OCI-LY1 (cell line): ENCODE data around the gene BICDL1.

Source experiments
- H2AFZ ChIP-seq: fragments of 200-600 bp; sonication (generic), shearing (Covaris generic); 2 replicates; pipeline ENCODE4 v1.6.0; 2014; ENCODE audit warnings: antibody characterized with exemption, mild to moderate bottlenecking, low read length
- H3F3A ChIP-seq: fragments of 200-600 bp; sonication (generic), shearing (Covaris generic); 2 replicates; pipeline ENCODE4 v1.6.0; 2014; ENCODE audit warnings: mild to moderate bottlenecking, antibody characterized with exemption, low read length, moderate library complexity; ENCODE audit not compliant: insufficient read depth
- H3K27ac ChIP-seq: fragments of 200-600 bp; sonication (generic); 2 replicates; pipeline ENCODE4 v1.5.1; 2014; ENCODE audit warnings: low read length, mixed run types, mild to moderate bottlenecking, low read depth; ENCODE audit not compliant: poor library complexity, severe bottlenecking
- H3K27me3 ChIP-seq: fragments of 200-600 bp; sonication (generic); 2 replicates; pipeline ENCODE4 v1.6.0; 2014; ENCODE audit warnings: antibody characterized with exemption, mild to moderate bottlenecking, low read length, moderate library complexity; ENCODE audit not compliant: insufficient read depth
- H3K36me3 ChIP-seq: fragments of 200-600 bp; sonication (generic); 2 replicates; pipeline ENCODE4 v1.6.1; 2014; ENCODE audit warnings: mild to moderate bottlenecking, antibody characterized with exemption, low read length, moderate library complexity, mixed read lengths; ENCODE audit not compliant: insufficient read depth
- H3K4me1 ChIP-seq: fragments of 200-600 bp; sonication (generic); 2 replicates; pipeline ENCODE4 v1.5.1; 2014; ENCODE audit warnings: mild to moderate bottlenecking, low read length, moderate library complexity; ENCODE audit not compliant: insufficient read depth, severe bottlenecking
- H3K4me2 ChIP-seq: fragments of 200-600 bp; sonication (generic), shearing (Covaris generic); 2 replicates; pipeline ENCODE4 v1.6.1; 2014; ENCODE audit warnings: low read length
- H3K4me3 ChIP-seq: fragments of 200-600 bp; sonication (generic); 2 replicates; pipeline ENCODE4 v1.5.1; 2014; ENCODE audit warnings: low read length, low read depth, mild to moderate bottlenecking, mixed read lengths; ENCODE audit not compliant: poor library complexity, severe bottlenecking
- H3K79me2 ChIP-seq: fragments of 200-600 bp; shearing (Covaris generic); 2 replicates; pipeline ENCODE4 v1.6.1; 2016; ENCODE audit warnings: mixed run types, low read length, mixed read lengths; ENCODE audit not compliant: insufficient read depth
- H3K9ac ChIP-seq: fragments of 200-600 bp; sonication (generic), shearing (Covaris generic); 2 replicates; pipeline ENCODE4 v1.6.1; 2014; ENCODE audit warnings: mild to moderate bottlenecking, low read length, mixed read lengths
- H3K9me2 ChIP-seq: fragments of 200-600 bp; sonication (generic), shearing (Covaris generic); 2 replicates; pipeline ENCODE4 v1.6.1; 2014; ENCODE audit warnings: low read depth, mild to moderate bottlenecking, low read length, mixed read lengths
- H3K9me3 ChIP-seq: fragments of 200-600 bp; shearing (Covaris generic); 2 replicates; pipeline ENCODE4 v1.6.1; 2014; ENCODE audit warnings: low read length, mixed read lengths
- H4K20me1 ChIP-seq: fragments of 200-600 bp; sonication (generic), shearing (Covaris generic); 2 replicates; pipeline ENCODE4 v1.6.0; 2016; ENCODE audit warnings: mild to moderate bottlenecking, low read length; ENCODE audit not compliant: insufficient read depth
- EZH2 ChIP-seq: fragments of 200-600 bp; sonication (generic), shearing (Covaris generic); IDR thresholded peaks from 2 replicates; pipeline ENCODE4 v1.8.0; 2017; ENCODE audit warnings: borderline replicate concordance, mixed run types, mild to moderate bottlenecking, antibody characterized with exemption, low read length, moderate library complexity, mixed read lengths
- TF ChIP-seq, protein P1 (sequence below): fragments of 200-600 bp; sonication (generic), shearing (Covaris generic); IDR thresholded peaks from 2 replicates; pipeline ENCODE4 v1.5.1; 2017; ENCODE audit warnings: mild to moderate bottlenecking, antibody characterized with exemption, low read length, moderate library complexity, mixed read lengths

The BICDL1 gene

DNA sequence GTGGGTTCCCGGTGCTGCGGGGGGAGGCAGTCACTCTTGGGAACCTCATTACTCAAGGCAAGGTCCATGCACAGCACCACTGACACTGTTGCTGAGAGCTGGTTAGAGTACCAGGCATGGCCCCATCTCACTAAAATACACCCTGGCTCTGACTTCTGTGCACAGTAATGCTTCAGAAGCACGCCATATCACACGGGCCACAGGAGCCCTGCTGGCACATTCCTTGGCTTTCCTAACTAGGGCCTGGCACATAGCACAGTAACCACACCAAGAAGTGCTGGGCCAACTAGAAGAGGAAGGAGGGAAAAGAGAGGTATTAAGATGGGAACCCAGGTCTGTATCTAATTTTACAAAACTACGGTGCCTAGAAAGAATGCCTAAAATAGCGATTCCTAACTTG, 141.0 kb downstream of the BICDL1 start:
- peaks cover 93% of the 10 kb centered on the region for H3K36me3 ChIP-seq
- H3K27ac ChIP-seq: no peak overlapping the region

DNA sequence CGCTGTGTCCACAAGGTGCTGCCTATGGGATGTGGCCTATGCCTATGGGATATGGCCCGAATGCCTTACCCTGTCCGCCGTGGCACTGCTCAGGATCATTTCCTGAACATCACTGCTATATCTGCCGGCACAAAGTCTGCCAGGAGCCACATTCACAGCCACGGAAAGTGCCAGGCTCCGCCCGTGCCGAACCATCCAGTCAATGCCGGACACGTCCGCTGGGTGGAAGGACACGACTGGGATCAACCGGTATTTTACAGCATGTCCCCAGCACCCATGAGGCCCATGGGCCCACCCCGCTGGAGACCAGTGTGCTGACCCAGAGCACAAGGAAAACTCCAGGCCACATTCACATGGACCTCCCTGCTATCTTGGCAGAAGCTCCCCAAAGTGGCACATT, 142.1 kb downstream of the BICDL1 start:
- no peak overlapping the region for H3K4me2 ChIP-seq
- H4K20me1 ChIP-seq: no peaks in the 10 kb centered on the region
- H3F3A ChIP-seq: no peaks in the 10 kb centered on the region
- peaks cover 35% of the 10 kb centered on the region for H3K4me1 ChIP-seq
- H3K27ac ChIP-seq: peak overlapping the region; percentile 96
- no peak overlapping the region for H3K9ac ChIP-seq
- H3K27me3 ChIP-seq: no peaks in the 10 kb centered on the region
- no peaks in the 10 kb centered on the region for H3K79me2 ChIP-seq
- H3K9me3 ChIP-seq: no peaks in the 10 kb centered on the region
- H3K9me2 ChIP-seq: no peaks in the 10 kb centered on the region
- peaks cover 89% of the 10 kb centered on the region for H3K36me3 ChIP-seq
- TF ChIP-seq EZH2: no peak
- TF ChIP-seq, protein P1, sequence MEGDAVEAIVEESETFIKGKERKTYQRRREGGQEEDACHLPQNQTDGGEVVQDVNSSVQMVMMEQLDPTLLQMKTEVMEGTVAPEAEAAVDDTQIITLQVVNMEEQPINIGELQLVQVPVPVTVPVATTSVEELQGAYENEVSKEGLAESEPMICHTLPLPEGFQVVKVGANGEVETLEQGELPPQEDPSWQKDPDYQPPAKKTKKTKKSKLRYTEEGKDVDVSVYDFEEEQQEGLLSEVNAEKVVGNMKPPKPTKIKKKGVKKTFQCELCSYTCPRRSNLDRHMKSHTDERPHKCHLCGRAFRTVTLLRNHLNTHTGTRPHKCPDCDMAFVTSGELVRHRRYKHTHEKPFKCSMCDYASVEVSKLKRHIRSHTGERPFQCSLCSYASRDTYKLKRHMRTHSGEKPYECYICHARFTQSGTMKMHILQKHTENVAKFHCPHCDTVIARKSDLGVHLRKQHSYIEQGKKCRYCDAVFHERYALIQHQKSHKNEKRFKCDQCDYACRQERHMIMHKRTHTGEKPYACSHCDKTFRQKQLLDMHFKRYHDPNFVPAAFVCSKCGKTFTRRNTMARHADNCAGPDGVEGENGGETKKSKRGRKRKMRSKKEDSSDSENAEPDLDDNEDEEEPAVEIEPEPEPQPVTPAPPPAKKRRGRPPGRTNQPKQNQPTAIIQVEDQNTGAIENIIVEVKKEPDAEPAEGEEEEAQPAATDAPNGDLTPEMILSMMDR: no peak
- no peak overlapping the region for H2AFZ ChIP-seq
- H3K4me3 ChIP-seq: no peak overlapping the region

More for the DNA sequence above, 141.0 kb downstream of the BICDL1 start:
- peaks cover 35% of the 10 kb centered on the region for H3K4me1 ChIP-seq
- H3K27me3 ChIP-seq: no peaks in the 10 kb centered on the region
- no peaks in the 10 kb centered on the region for H4K20me1 ChIP-seq
- H3K9ac ChIP-seq: no peak overlapping the region
- no peaks in the 10 kb centered on the region for H3K79me2 ChIP-seq
- H3K4me2 ChIP-seq: no peak overlapping the region
- no peak overlapping the region for H3K4me3 ChIP-seq
- H3K9me2 ChIP-seq: no peaks in the 10 kb centered on the region
- H3K9me3 ChIP-seq: no peaks in the 10 kb centered on the region
- H2AFZ ChIP-seq: no peak overlapping the region
- 0 out of 2 replicates have a peak, but pooled peaks cover 7% of the 10 kb centered on the region for H3F3A ChIP-seq
- TF ChIP-seq, protein P1: no peak
- no peak for TF ChIP-seq EZH2

DNA sequence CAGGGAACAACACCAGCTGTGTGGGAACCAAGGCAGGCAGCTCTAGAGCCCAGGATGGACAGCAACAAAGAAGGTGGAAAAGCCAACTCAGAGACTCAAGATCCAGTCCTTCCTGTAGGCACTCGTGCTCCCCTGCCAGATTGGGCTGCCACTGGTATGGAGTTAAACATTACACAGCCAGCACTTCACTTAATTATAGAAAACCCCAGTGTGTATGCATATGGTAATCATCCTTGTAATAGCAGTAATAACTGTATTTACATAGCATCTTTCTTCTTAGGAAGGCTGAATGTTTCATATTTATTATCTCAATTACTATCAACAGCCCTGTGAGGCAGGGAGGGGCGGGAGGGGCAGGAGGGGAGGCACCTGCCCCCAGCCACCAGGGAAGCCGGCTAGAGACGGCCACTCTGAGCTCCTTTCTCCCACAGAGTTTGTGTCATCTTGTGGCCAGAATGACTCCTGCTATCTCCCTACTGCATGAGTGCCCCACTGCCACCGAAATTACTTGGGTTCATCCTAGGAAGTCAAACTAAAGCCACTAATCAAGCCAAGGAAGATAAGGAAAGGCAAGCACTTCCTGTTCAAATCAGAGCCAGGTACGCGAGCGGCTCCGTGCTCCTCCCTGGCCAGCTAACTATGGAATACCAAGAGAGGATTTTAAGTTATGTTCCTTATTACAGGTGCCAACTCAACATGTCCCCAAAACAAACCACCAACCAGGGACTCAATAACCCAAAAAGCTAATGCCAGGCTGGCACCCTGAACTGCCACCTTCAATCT, 143.2 kb downstream of the BICDL1 start:
- H4K20me1 ChIP-seq: no peaks in the 10 kb centered on the region
- no peaks in the 10 kb centered on the region for H3K9me2 ChIP-seq
- peak overlapping the region; percentile 55 for H3K9ac ChIP-seq
- H3K36me3 ChIP-seq: peaks cover 89% of the 10 kb centered on the region
- TF ChIP-seq, protein P1: no peak
- no peak for TF ChIP-seq EZH2
- no peak overlapping the region for H2AFZ ChIP-seq
- no peaks in the 10 kb centered on the region for H3K27me3 ChIP-seq
- H3K79me2 ChIP-seq: no peaks in the 10 kb centered on the region
- H3K4me3 ChIP-seq: peak overlapping the region; percentile 15
- H3K4me2 ChIP-seq: peak overlapping the region; percentile 60; the same call in 1 of the 2 replicates
- H3K9me3 ChIP-seq: no peaks in the 10 kb centered on the region
- peak overlapping the region; percentile 96 for H3K27ac ChIP-seq
- peaks cover 35% of the 10 kb centered on the region for H3K4me1 ChIP-seq
- H3F3A ChIP-seq: no peaks in the 10 kb centered on the region
